Measurements from ENCODE around the gene CEP170B. TPM values are rescaled to one million over a fixed set of nuclear protein-coding genes. Genes with fewer than 3 reads are reported as not detected.

CEP170B gene
- total and polyA plus RNA-seq, 2 of the 8 experiments (the other 6 are each of a cell fraction or from before 2014, with no cell fraction given): 9.1 to 33.8 TPM

DNA sequence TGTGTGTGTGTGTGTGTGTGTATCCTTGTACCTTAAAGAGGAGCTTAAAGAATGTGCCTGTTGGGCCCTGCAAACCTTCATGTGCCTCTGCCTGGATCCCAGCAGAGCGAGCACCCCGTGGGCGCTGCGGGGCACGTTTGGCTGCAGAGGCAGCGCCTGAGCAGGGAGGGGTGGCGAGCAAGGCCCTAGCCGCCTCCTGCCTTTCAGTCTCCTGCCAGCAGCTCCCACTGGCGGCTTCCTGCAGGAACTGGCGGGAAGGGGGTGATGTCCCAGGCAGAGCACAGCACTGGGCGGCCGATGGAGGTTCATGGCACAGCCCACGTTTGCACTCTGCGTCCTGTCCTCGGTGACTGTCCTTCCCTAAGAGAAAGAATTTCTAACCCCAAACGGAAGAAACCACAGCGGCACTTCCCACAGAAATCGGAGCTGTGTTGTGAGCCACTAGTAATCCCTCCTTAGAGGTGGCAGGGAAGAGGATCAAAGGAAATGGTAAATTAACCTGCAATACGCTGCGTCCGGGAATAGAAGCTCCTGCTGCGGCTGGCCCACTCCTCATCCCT, 44.3 kb upstream of the CEP170B start (continued):
- TF ChIP-seq CHD7 (IDR thresholded peaks at IDR 0.05; ENCODE audit: insufficient replicate concordance, low read length): no peak
- TF ChIP-seq EP300 (IDR thresholded peaks at IDR 0.05; ENCODE audit: borderline replicate concordance in 1 of 2, low read depth in 2 of 2, low read length in 2 of 2): peak in 1 of 2 experiments; percentile 84; a peak in 1 of 3 replicates
- no peak for TF ChIP-seq HDAC2 (IDR thresholded peaks at IDR 0.05; ENCODE audit: borderline replicate concordance in 1 of 2, low read depth in 2 of 2, low read length in 2 of 2)
- TF ChIP-seq SUZ12 (IDR thresholded peaks at IDR 0.05; ENCODE audit: low read length): no peak
- no peak for TF ChIP-seq ASH2L (IDR thresholded peaks at IDR 0.05; ENCODE audit: low read length)
- no peak for TF ChIP-seq SP1 (IDR thresholded peaks at IDR 0.05; ENCODE audit: low read depth, low read length)
- TF ChIP-seq CTBP2 (IDR thresholded peaks at IDR 0.05; ENCODE audit: borderline replicate concordance, insufficient read depth, insufficient read length, low read length): no peak
- TF ChIP-seq RXRA (IDR thresholded peaks at IDR 0.05; ENCODE audit: insufficient read depth, low read depth, low read length): no peak
- no peak for TF ChIP-seq TAF1 (IDR thresholded peaks at IDR 0.05; ENCODE audit: low read depth, low read length)
- TF ChIP-seq CHD2 (IDR thresholded peaks at IDR 0.05; ENCODE audit: low read length): no peak

Measured in H1 (cell line).